GM04504 (cell line): ENCODE results near the gene PPFIA2.

ENCODE experiments used
- DNase-seq: peaks from one replicate; pipeline ENCODE4 v3.0.0-alpha.2; 2012; ENCODE audit warnings: low read depth

The PPFIA2 gene

DNA sequence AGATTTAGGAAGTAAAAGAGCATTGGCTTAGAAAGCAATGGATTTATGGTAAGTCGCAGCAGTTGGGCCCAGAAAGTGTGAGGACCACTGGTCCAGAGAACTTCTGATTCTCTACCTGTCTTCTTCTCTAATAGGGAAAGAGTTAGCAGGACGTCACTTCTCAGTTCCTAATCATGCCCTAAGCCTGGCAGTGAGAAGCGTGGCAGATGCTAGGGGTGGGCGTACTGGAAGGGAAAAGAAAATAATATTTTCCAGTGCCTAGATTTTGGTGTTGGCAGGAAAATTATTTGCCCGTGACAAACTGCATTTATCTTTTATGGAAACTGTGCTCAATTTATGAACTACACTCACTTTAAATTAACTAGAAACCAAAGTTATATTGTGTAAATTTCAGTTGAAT is 212.3 kb downstream of the PPFIA2 start:
- DNase-seq = no peak

DNA sequence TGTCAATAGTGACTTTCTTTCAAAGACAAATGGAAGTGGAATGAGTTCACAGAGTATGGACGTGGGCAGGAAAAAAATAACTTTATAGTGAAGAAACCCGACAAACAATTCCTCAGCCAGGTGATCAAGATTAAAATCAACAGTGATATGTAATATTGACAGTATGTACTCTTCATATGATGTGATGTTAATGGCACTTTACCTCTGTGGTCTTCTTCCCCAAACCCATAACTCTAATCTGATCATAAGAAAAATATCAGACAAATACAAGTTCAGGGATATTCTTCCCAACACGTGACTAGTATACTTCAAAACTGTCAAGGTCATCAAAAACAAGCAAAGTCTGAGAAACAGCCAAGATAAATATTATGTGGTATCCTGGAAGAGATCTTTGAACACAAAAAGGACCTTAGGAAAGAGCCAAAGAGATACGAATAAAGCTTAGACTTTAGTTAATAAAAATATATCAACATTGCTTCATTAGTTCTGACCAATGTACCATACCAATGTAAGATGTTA is 215.5 kb downstream of the PPFIA2 start:
- DNase-seq = no peak

DNA sequence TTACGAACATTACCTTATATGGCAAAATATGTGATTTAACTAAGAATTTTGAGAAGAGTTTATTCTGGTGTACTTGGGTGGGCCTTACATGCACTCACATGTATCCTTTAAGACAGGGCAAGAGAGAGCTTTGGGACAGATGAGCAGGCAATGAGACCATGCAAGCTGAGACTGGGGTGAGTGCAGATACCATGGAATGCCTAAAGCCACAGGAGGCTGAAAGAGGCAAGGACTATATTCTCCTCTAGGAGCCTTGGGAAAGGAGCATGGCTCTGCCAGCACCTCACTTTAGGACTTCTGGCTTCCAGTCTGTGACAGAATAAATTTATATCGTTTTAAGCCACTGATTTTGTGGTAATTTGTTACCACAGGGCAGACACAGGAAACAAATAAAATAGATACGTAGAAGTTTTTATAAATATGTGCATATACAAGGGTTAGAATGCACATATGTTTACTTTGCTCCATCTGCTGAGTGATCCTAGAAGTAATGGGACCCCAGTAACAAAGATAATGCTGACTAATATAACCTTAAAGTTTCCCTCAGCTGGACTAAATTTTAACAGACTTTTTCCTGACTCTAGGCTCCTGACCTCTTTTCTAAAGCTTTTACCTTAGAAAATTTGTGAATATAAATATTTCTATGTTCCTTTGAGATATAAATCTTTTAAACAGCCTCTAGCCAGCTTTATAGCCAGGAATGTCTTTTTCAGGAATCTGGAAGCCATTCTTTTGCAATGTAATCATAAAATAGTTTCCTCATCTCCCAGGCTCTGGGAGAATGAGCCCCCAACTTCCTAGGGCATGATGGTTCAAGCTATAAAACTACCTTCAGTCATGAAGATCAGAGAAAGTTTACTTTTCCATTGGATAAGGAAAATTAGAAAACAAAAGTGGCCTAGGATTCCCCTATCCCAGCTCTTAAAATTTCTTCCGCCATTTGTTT is 216.8 kb downstream of the PPFIA2 start:
- DNase-seq = no peak

DNA sequence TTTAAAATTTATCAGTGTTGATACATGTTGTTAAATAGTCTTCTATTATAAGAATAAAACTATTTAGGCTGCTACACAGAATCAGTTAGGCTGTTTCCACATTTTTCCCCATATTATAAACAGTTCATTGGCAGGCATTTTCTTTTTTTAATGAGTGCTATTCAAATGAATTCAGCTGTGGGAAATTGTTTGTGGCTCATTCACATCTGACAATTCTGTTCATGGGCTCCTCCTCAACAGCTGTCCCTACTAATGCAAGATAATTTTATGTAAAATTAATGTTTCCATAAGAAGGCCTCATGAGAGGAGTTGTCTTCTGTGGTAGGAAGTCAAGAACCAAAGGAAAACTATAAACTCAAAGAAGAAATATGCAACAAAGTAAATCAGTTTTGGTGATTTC is 218.0 kb downstream of the PPFIA2 start:
- no peak for DNase-seq

DNA sequence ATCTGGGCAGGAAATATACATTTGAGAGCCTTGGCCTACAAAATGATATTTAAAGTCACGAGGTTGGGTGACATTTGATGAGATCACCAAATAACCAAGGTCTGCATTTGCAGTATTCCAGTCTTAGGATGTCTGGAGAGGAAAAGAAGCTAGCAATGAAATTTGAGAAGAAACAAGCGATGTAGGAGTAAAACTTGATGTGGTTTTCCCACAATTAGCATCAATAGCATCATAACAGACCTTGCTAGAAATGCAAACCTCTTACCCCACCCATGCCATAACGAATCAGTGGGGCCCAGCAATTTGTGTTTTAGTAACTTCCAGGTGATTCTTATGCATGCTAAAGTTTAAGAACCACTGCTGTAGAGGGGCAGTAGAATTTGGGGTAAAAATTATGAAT is 219.9 kb downstream of the PPFIA2 start:
- DNase-seq = no peak

DNA sequence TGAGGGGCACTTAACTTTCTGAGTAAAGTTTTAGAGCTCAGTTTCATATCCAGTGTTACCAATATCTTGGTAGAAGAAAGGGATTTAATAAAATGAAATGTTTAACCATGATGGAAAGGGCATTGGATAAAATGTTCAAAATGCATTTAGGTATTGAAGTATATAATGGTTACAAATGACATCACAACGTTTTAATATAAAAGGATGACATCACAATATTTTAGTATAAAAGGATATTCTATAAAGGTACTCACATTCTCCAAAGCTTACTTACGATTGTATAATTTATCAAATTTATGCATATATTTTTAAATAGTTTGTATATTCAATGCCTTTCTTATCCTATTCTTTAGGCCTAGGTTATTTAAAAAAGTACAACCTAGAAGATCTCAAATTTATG is 226.1 kb downstream of the PPFIA2 start:
- no peak for DNase-seq

DNA sequence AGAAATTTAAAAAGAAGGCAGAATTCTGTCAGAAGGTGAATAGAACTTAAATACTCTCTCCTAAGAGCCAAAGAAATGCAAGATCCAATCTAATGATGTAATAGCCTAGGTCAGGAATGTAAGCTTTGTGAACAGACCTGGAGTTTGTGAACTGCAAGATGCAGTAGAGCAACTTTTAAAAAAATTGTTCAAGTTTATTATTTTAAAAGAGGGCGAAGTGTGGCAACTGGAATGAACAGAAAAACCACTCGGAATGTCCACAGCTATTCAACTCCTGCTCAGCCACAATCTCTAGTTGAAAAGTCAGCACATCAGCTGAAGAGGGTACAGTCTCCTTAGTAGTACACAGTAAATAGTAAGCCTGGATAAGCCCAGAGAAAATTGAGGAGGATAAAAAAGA is 228.8 kb downstream of the PPFIA2 start:
- DNase-seq = no peak

DNA sequence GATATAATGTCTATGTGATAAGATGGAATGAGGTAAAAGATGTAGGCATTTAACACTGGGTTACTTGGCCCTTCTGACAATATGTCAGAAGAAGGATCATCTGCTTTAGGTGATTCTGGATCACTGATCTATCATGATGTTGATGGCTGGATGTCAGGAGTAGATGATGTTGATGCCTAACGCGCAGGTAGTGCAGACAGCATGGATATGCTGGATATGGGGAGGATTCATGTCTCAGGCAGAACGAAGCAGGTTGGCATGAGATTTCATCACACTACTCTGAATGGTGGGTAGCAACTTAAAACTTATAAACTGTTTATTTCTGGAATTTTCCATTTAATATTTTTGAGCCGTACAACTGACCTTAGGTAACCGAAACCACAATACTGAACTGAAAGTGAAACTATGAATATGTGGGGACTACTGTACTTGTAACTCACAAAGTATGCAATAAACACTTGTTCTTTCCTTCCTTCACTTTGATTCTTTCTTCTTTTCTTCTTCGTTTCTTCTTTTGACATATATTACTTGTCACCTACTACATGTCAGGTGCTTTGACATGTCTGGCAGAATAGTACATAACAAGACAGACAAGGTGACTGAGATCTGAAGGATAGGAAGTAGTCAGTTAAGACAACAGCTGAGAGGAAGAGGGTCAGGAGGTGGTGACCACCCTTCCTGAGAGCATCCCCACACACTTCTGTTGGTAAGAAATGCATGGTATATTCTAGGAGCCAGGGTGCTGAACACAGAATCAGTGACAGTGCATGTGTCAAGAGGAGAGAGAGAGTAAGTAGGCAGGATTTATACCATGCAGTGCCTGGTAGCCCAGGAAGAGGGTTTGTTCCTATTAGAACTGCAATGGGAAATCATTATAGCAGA is 238.8 kb downstream of the PPFIA2 start:
- no peak for DNase-seq

DNA sequence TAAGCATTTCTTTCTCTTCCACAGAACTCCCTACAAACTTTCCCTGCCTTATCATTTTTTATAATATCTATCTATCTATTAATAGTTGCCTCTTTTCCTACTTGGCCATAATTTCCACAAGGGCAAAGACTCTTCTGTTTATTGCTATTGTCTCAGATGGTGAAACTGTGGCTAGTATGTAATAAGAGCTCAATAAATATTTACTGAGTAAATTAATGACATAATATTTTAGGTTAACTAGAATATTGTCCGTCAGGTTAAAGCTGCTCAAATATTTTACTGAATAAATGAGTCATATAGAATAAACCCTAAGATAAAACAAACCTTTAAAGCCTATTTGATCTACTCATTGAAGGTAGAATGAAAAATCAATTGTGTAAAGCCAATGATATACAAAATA is 240.5 kb downstream of the PPFIA2 start:
- no peak for DNase-seq

DNA sequence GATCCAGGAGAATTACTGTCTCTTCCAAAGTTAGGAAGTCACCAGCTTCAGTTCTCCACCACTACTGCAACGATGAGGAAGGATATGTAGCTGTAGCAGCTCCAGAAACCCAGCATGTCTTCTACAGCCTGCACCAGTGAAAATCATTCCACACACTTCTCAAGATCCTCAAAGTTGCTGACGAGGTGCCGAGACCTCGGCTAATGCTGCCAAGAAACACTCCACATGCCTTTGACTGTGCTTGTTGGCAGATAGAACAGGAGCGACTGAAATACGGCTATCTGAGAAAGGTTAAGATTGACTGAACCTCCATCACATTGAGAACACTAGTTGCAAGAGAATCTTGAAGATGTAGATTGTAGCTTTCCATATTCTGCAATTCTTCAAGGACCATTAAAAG is 241.9 kb downstream of the PPFIA2 start:
- no peak for DNase-seq

DNA sequence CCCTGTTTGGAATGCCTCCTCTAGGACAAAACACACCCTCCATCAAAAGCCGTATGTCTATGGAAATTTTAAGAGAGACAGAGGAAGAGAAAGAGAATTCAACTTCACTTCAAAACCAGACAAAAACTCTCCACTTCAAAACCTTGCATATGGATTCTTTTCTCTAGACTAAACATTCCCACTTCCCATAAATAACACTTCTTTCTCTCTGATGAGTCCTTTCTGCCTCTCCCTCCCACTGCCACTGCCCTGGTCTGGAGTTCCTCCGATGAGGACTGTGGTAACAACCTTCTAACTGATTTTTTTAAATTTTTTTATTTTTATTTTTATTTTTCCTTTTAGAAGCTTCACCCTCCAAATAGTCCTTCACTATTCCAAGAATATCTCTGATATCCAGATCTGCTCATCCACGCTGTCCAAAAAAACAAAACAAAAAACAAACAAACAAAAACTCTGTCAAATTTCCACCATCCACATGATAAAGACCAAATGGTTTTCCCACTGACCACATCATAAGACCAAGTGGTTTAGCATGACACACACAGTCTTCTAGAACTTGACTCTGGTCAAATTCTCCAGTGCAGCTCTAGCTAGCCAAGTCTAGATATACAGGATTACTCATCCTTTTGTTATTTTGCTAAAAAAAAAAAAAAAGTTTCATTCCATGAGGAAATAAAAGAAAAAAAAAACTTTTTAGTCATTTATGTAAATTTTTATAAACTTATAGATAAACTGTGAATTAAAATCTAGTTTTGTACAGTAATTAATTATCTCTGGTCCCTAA is 256.0 kb downstream of the PPFIA2 start:
- DNase-seq = peak; percentile 9

DNA sequence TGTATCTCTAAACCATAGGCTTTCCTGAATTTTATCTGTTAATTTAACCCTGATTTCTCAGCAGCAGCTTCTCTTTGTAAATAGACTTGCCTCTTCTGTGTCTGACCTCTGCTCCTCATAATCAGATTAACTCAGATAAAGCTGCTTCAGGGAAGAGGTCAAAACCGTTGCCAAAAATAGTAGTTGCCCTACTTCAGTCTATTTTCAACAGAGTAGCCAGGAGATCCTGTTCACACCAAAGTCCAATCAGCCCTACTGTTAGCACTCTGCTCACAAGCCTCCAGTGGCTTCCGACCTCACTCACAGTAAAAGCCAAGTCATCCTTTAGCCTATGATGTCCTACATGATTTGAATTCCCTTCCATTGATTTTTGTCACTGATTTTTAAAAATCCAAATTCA is 258.4 kb downstream of the PPFIA2 start:
- no peak for DNase-seq

DNA sequence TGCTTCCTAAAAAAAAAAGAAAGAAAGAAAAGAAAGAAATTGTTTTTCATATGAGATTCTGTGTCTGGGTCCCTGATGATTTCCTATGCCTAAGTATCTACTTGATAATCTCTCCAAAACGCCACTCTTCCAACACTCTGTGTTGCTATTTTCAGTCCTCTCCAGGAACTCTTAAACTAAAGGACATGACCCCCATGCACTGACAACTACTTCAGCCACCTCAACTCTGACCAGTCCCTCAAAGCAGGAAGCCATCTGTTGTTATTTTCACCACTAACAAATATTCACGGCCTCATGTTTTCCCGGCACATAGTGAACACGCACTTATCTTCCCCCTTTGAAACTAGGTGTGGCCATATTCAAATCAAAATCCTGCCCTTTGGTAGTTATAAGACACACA is 259.3 kb downstream of the PPFIA2 start:
- no peak for DNase-seq

DNA sequence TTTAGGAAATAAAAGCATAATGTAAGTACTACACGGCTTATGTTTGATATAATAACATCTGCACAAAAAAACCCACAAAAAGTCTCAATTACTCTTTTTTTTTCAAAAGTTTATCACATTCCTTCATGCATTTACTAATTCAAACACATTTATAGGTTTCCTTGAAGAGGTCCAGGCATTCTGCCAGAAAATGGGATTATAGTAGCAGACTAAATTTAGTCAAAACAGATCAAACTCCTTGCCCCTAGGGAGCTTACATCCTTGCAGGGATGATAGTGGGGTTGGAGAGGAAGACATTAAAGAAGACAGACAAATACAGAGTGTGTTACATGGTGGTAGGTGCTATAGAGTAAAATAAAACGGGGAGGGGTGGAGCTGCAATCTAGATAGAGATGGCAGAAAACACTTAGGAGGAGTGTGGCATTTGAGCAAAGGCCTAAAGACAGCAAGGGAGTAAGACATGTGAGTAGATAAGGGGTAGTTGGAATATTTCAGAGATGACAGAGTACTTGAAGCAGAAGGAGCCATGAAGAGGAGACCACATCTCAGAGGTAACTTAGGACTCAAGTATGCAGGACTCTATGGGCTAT is 266.9 kb downstream of the PPFIA2 start:
- no peak for DNase-seq

DNA sequence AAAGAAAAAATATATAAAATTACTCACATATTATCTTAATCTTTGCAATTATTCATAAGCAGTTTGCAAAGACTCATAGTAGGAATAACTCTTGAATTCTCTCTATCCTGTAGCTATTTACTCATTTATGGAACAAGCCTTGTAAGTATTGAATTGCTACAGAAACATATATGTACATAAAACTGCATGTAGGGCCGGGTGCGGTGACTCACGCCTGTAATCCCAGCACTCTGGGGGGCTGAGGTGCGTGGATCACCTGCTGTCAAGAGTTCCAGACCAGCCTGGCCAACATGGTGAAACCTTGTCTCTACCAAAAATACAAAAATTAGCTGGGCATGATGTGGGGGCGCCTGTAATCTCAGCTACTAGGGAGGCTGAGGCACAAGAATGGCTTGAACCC is 286.2 kb downstream of the PPFIA2 start:
- no peak for DNase-seq

DNA sequence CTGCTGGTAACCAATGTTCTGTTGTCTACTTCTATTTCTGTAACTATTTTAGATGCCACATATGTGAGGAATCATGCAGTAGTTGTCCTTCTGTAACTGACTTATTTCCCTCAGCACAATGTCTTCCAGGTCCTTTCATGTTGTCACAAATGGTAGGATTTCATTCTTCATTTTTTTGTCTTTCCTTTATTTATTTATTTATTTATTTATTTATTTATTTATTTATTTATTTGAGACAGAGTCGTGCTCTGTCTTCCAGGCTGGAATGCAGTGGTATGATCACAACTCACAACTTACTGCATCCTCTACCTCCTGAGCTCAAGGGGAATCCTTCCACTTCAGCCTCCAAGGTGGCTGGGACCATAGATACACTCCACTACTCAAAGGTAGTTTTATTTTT is 288.2 kb downstream of the PPFIA2 start:
- no peak for DNase-seq

DNA sequence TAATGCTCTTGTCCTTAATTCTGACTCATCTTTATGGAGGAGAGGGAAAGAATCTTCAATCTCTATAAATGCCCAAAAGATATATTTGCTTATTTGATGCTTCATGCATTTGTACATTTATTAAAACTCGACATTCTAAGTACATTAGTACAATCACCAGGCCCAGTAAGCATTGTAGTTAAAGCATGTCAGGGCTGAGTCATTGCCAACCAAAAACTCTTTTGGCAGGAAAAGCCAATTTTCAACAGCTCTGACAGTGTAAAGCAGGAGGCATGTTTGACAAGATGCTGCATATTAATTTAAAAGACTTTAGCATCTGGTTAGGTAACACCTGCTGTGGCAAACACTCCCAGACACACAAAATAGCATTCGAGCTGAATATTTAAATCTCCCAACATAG is 290.9 kb downstream of the PPFIA2 start:
- DNase-seq = peak; percentile 4

DNA sequence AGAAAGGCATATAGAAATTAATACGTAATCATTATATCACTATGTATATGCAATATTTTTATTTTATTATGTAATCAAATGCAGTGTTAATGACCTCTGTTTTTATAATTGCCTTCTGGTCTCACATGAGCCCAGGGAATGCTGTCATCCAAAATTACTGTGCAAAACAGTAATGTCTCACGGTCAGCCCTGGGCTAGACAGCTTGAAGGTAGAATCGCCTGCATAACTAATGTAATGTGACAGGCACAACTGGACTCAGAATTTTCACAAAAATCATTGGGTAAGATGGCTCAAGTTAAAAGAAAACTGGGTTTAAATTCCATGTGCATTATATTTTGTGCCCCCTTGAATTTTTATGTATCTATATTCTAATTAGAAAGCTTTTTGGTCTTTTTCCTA is 293.3 kb downstream of the PPFIA2 start:
- DNase-seq = no peak

DNA sequence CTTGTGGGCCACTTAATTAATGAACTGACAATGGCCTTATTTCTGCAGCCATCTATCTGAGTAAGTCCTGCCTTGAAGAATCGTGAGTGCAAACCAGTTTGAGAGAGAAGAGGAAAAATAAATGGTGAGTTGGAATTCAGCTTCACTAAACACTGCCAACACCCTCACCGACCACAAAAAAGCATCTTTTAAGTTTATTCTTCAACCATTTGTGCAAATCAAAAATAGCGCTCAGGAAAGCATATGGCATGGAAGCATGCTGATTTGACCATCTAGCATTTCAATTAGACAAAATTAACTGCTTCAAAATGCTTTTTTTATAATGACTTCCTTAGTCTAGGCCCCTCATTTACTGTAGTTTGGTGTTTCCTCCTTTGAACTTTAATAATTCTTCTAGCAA is 294.0 kb downstream of the PPFIA2 start:
- no peak for DNase-seq

DNA sequence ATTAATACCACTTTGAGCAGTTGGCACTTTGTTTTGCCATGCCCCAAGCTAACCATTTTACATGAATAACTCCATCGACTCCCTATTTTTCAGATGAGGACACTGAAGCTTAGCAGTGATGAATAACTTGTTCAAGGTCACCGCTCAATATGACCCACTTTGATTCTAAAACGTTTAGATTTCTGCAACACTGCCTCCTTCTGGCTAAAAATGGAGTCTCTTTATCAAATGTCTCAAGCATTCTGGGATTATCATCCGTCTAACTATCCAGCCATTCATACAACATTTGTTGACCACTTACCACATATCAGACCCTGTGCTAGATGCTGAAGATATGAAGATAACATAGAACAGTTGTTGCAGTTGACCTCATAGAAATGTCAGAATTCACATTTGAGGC is 298.0 kb downstream of the PPFIA2 start:
- DNase-seq = no peak

DNA sequence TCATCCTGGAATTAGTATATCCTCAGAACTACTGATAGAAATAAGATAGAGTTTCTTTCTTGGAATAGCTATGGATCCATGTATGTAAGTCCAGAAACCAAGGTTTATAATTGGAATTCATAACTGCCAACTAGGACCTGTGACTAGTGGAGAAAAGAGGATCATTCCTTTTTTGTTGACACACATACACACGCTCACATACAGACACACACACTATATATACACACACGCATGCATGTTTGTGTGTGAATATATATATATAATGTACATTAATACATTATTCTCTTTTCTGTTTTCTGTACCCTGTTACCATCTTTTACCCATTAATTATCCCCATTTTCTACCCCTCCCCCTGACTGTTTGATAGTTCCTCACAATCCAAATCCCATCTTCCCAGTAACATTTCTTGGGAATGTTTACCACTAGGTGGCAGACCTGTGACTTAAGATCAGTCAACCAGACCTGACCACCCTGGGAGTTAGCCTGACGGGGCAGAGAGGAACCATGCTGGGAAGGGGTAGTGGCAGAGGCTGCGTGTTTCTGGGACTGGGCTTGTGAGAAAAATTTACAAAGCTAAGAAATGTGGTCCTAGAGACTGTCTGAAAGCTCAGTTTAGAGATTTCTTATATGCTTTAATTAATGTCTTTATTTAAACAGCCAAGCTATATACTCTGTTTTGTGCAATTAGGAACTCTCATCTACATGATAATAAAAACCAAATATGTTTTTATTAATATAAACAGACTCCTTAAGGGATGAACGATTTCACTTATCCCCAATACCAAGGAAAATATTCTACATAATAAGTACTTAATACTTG is 308.0 kb downstream of the PPFIA2 start:
- DNase-seq = peak; percentile 15
